ENCODE results near the gene GNG11.
"Not testable (repeated sequence)": the region's sequence is repeated elsewhere in the genome, so short reads cannot be mapped to it uniquely, and the experiment has no call there.

Gene GNG11

DNA sequence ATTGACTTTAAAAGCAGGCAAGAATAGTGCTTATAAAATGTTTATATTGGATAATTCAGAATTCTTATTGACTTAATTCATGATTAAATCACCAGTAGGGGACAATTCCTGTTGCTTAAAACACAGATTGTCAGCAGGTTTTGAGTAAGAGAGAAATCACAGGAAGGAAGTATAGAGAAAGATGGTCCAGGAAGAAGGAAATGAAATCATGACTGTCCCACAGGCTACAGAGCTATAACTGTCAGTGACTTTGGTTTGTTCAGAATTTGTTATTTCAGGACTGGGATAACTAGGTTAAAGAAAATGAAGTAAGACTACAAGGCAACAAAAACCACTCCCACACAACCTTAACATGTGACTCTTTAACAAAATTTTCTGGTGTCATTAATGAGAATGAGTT lies 8.3 kb upstream of the GNG11 start:
- TF ChIP-seq, protein P1, sequence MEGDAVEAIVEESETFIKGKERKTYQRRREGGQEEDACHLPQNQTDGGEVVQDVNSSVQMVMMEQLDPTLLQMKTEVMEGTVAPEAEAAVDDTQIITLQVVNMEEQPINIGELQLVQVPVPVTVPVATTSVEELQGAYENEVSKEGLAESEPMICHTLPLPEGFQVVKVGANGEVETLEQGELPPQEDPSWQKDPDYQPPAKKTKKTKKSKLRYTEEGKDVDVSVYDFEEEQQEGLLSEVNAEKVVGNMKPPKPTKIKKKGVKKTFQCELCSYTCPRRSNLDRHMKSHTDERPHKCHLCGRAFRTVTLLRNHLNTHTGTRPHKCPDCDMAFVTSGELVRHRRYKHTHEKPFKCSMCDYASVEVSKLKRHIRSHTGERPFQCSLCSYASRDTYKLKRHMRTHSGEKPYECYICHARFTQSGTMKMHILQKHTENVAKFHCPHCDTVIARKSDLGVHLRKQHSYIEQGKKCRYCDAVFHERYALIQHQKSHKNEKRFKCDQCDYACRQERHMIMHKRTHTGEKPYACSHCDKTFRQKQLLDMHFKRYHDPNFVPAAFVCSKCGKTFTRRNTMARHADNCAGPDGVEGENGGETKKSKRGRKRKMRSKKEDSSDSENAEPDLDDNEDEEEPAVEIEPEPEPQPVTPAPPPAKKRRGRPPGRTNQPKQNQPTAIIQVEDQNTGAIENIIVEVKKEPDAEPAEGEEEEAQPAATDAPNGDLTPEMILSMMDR (IDR thresholded peaks at IDR 0.05; ENCODE audit: low read depth, low read length, missing control alignments): no peak

GRCh38 chr7:93914581-93915066 lies 6.9 kb upstream of the GNG11 start:
- TF ChIP-seq, protein P1 (IDR thresholded peaks at IDR 0.05; ENCODE audit: low read depth, low read length, missing control alignments): no peak

More for the DNA sequence above, 8.3 kb upstream of the GNG11 start:
- no peak for DNase-seq (ENCODE audit: low read depth)
- H3K4me3 ChIP-seq (ENCODE audit: low read depth, low read length): no peak overlapping the region

GRCh38 chr7:93915206-93915842 lies 6.2 kb upstream of the GNG11 start:
- not testable (repeated sequence) for H3K4me3 ChIP-seq (ENCODE audit: low read depth, low read length); DNase-seq (ENCODE audit: low read depth)

More at GRCh38 chr7:93914581-93915066, 6.9 kb upstream of the GNG11 start:
- no peak for DNase-seq (ENCODE audit: low read depth)
- H3K4me3 ChIP-seq (ENCODE audit: low read depth, low read length): no peak overlapping the region

GRCh38 chr7:93915888-93916287 lies 5.6 kb upstream of the GNG11 start:
- DNase-seq (ENCODE audit: low read depth); H3K4me3 ChIP-seq (ENCODE audit: low read depth, low read length): not testable (repeated sequence)

DNA sequence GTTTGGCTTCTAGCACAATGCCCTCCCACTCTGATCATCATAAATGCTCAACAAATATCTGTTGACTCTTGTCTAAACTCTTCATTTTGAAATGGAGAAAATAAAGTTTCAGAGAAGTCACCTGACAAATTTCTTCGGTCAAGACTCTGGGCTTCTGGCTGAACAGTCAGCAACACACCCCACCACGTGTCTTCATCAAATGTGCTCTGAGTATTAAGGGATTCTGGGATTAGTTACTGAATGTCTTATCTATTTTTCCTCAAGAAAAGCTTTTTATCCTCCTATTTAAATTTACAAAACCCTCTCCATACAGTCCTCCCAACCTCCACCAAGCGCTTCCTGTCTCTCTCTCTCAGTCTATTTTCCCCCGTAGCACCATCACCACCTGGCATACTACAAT lies 5.2 kb upstream of the GNG11 start:
- not testable (repeated sequence) for H3K4me3 ChIP-seq (ENCODE audit: low read depth, low read length); DNase-seq (ENCODE audit: low read depth)

DNA sequence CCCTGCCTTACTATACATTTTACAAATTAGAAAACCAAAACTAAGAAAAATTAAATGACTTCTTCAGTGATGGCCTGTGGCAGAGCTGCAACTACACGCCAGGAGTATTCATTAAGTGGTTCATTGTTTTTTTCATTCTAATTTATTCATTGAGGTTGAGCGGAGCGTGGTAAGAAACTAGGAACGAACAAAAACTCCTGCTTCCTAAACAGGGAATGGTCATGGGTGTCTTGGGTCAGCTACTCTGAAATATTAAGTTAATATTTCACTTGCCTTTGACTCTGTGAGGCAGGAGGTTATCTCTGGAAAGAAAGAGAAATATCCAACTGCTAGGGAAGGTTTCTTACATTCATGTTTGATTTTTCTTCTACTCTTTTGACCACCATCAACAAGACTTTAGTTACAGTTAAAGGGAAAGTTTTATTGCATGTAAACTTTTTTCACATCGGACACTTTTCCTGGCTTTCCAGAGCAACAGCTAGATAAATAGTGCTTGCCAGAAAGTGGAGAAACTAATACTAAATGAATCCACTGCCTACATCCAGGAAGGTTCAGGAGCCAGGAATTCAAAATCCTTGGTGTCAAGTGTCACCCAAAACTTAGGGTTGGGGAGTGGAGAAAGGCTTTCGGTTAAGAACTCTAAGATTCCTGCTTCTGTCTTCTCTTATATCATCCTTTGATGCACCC lies 896 bp upstream of the GNG11 start:
- DNase-seq (ENCODE audit: low read depth): no peak
- TF ChIP-seq, protein P1 (IDR thresholded peaks at IDR 0.05; ENCODE audit: low read depth, low read length, missing control alignments): no peak
- no peak overlapping the region for H3K4me3 ChIP-seq (ENCODE audit: low read depth, low read length)

DNA sequence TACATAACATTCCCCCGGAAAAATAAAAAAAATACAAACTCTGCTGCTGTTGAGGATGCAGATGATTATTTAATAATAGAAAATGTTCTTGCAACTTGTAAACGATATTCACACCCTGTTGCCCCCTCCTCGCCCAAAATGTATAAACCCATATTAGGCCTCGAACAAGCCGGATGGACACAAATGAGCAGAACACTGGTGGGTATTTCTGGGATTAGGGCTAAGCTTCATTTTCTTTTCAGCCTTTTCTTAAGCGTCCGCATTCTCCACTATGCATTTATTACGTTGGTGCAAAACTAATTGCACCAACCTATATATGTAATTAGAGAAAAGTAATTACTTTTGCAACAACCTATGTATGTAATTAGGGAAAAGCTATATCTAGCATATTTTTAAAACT lies 349 bp upstream of the GNG11 start:
- DNase-seq (ENCODE audit: low read depth): no peak
- TF ChIP-seq, protein P1 (IDR thresholded peaks at IDR 0.05; ENCODE audit: low read depth, low read length, missing control alignments): no peak
- H3K4me3 ChIP-seq (ENCODE audit: low read depth, low read length): no peak overlapping the region; the same call in 1 of the 2 replicates

GRCh38 chr7:93923296-93923695 lies 1.8 kb downstream of the GNG11 start:
- TF ChIP-seq, protein P1 (IDR thresholded peaks at IDR 0.05; ENCODE audit: low read depth, low read length, missing control alignments): no peak
- H3K4me3 ChIP-seq (ENCODE audit: low read depth, low read length): no peak overlapping the region

More at GRCh38 chr7:93923296-93923695, 1.8 kb downstream of the GNG11 start:
- no peak for DNase-seq (ENCODE audit: low read depth)

Measured in GM12864 (cell line).